ENCODE measurements around the gene XK.

The XK gene

GRCh38 chrX:37746218-37746941, 60.8 kb downstream of the XK start:
- TF ChIP-seq TEAD4 (IDR thresholded peaks at IDR 0.05) (no peak), FOXM1 (IDR thresholded peaks at IDR 0.05; ENCODE audit: borderline replicate concordance, low read depth) (no peak), EGR1 (IDR thresholded peaks at IDR 0.05) (no peak), ZBTB7A (IDR thresholded peaks at IDR 0.05; ENCODE audit: low read depth) (no peak), CREB1 (IDR thresholded peaks at IDR 0.05; ENCODE audit: low read depth) (no peak), RAD21 (IDR thresholded peaks at IDR 0.05; ENCODE audit: low read depth) (no peak)
- TF ChIP-seq, protein P1, sequence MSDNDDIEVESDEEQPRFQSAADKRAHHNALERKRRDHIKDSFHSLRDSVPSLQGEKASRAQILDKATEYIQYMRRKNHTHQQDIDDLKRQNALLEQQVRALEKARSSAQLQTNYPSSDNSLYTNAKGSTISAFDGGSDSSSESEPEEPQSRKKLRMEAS (IDR thresholded peaks at IDR 0.05) = no peak
- TF ChIP-seq, protein P2, sequence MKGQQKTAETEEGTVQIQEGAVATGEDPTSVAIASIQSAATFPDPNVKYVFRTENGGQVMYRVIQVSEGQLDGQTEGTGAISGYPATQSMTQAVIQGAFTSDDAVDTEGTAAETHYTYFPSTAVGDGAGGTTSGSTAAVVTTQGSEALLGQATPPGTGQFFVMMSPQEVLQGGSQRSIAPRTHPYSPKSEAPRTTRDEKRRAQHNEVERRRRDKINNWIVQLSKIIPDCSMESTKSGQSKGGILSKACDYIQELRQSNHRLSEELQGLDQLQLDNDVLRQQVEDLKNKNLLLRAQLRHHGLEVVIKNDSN (IDR thresholded peaks at IDR 0.05) = no peak

- no peak for TF ChIP-seq NFIC (IDR thresholded peaks at IDR 0.05)
- TF ChIP-seq RAD21 (IDR thresholded peaks at IDR 0.05; ENCODE audit: low read depth) = no peak
- TF ChIP-seq, protein P3, sequence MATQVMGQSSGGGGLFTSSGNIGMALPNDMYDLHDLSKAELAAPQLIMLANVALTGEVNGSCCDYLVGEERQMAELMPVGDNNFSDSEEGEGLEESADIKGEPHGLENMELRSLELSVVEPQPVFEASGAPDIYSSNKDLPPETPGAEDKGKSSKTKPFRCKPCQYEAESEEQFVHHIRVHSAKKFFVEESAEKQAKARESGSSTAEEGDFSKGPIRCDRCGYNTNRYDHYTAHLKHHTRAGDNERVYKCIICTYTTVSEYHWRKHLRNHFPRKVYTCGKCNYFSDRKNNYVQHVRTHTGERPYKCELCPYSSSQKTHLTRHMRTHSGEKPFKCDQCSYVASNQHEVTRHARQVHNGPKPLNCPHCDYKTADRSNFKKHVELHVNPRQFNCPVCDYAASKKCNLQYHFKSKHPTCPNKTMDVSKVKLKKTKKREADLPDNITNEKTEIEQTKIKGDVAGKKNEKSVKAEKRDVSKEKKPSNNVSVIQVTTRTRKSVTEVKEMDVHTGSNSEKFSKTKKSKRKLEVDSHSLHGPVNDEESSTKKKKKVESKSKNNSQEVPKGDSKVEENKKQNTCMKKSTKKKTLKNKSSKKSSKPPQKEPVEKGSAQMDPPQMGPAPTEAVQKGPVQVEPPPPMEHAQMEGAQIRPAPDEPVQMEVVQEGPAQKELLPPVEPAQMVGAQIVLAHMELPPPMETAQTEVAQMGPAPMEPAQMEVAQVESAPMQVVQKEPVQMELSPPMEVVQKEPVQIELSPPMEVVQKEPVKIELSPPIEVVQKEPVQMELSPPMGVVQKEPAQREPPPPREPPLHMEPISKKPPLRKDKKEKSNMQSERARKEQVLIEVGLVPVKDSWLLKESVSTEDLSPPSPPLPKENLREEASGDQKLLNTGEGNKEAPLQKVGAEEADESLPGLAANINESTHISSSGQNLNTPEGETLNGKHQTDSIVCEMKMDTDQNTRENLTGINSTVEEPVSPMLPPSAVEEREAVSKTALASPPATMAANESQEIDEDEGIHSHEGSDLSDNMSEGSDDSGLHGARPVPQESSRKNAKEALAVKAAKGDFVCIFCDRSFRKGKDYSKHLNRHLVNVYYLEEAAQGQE (IDR thresholded peaks at IDR 0.05; ENCODE audit: low read depth) = no peak
- no peak for TF ChIP-seq YY1 (IDR thresholded peaks at IDR 0.05; ENCODE audit: low read depth)
- TF ChIP-seq CEBPB (IDR thresholded peaks at IDR 0.05) = no peak
- no peak for TF ChIP-seq FOXM1 (IDR thresholded peaks at IDR 0.05; ENCODE audit: borderline replicate concordance, low read depth)
Observed at GRCh38 chrX:37746951-37747350, 61.4 kb downstream of the XK start.

- TF ChIP-seq EP300 (IDR thresholded peaks at IDR 0.05; ENCODE audit: borderline replicate concordance) (no peak), CREB1 (IDR thresholded peaks at IDR 0.05; ENCODE audit: low read depth) (no peak), FOXM1 (IDR thresholded peaks at IDR 0.05; ENCODE audit: borderline replicate concordance, low read depth) (no peak), RAD21 (IDR thresholded peaks at IDR 0.05; ENCODE audit: low read depth) (no peak), YY1 (IDR thresholded peaks at IDR 0.05; ENCODE audit: low read depth) (no peak), TCF12 (IDR thresholded peaks at IDR 0.05; ENCODE audit: low read depth) (no peak), EGR1 (IDR thresholded peaks at IDR 0.05) (no peak)
- TF ChIP-seq, protein P1 (IDR thresholded peaks at IDR 0.05) = no peak
- TF ChIP-seq, protein P3 (IDR thresholded peaks at IDR 0.05; ENCODE audit: low read depth) = no peak
Observed at GRCh38 chrX:37752281-37752680, 66.7 kb downstream of the XK start.

- no peak for TF ChIP-seq YY1 (IDR thresholded peaks at IDR 0.05; ENCODE audit: low read depth)
- TF ChIP-seq TCF12 (IDR thresholded peaks at IDR 0.05; ENCODE audit: low read depth) = no peak
- no peak for TF ChIP-seq NFIC (IDR thresholded peaks at IDR 0.05)
- no peak for TF ChIP-seq FOXM1 (IDR thresholded peaks at IDR 0.05; ENCODE audit: borderline replicate concordance, low read depth)
- TF ChIP-seq EP300 (IDR thresholded peaks at IDR 0.05; ENCODE audit: borderline replicate concordance) = no peak
- TF ChIP-seq, protein P2 (IDR thresholded peaks at IDR 0.05) = no peak
- TF ChIP-seq EGR1 (IDR thresholded peaks at IDR 0.05) = no peak
- TF ChIP-seq CREB1 (IDR thresholded peaks at IDR 0.05; ENCODE audit: low read depth) = no peak
- TF ChIP-seq CEBPB (IDR thresholded peaks at IDR 0.05) = no peak
Observed at GRCh38 chrX:37752936-37753335, 67.3 kb downstream of the XK start.

GRCh38 chrX:37753384-37753783, 67.8 kb downstream of the XK start:
- TF ChIP-seq, protein P1 (IDR thresholded peaks at IDR 0.05) = no peak
- no peak for TF ChIP-seq CREB1 (IDR thresholded peaks at IDR 0.05; ENCODE audit: low read depth)
- no peak for TF ChIP-seq NFIC (IDR thresholded peaks at IDR 0.05)
- TF ChIP-seq EGR1 (IDR thresholded peaks at IDR 0.05) = no peak
- TF ChIP-seq RAD21 (IDR thresholded peaks at IDR 0.05; ENCODE audit: low read depth) = no peak
- no peak for TF ChIP-seq TCF12 (IDR thresholded peaks at IDR 0.05; ENCODE audit: low read depth)
- no peak for TF ChIP-seq CEBPB (IDR thresholded peaks at IDR 0.05)
- no peak for TF ChIP-seq YY1 (IDR thresholded peaks at IDR 0.05; ENCODE audit: low read depth)
- no peak for TF ChIP-seq EP300 (IDR thresholded peaks at IDR 0.05; ENCODE audit: borderline replicate concordance)
- no peak for TF ChIP-seq TEAD4 (IDR thresholded peaks at IDR 0.05)
- TF ChIP-seq, protein P2 (IDR thresholded peaks at IDR 0.05) = no peak
- no peak for TF ChIP-seq ZBTB7A (IDR thresholded peaks at IDR 0.05; ENCODE audit: low read depth)
- no peak for TF ChIP-seq TAF1 (IDR thresholded peaks at IDR 0.05; ENCODE audit: low read depth)
- TF ChIP-seq FOXM1 (IDR thresholded peaks at IDR 0.05; ENCODE audit: borderline replicate concordance, low read depth) = no peak
- TF ChIP-seq, protein P3 (IDR thresholded peaks at IDR 0.05; ENCODE audit: low read depth) = no peak

All from Ishikawa (cell line).